Sigmoid colon (tissue), 3 donors: ENCODE measurements around the gene TP53I11.
A peak's percentile ranks its signal among the peaks of the same experiment; 100 is the strongest.

ENCODE experiments used
- CTCF ChIP-seq, 4 experiments: fragments of 450-650 bp in 3 of 4; fragments of 200-600 bp in 1 of 4; IDR thresholded peaks; one replicate each; pipeline ENCODE4 v1.5.1; 2016 to 2019; ENCODE audit warnings: antibody characterized with exemption in 4 of 4, mild to moderate bottlenecking in 3 of 4, moderate library complexity in 2 of 4
- POLR2A ChIP-seq, 2 donors: fragments of 450-650 bp; IDR thresholded peaks; one replicate each; pipeline ENCODE4 v1.6.1; 2016; ENCODE audit warnings: antibody characterized with exemption in 2 of 2, mild to moderate bottlenecking in 2 of 2, moderate library complexity in 2 of 2

DNA sequence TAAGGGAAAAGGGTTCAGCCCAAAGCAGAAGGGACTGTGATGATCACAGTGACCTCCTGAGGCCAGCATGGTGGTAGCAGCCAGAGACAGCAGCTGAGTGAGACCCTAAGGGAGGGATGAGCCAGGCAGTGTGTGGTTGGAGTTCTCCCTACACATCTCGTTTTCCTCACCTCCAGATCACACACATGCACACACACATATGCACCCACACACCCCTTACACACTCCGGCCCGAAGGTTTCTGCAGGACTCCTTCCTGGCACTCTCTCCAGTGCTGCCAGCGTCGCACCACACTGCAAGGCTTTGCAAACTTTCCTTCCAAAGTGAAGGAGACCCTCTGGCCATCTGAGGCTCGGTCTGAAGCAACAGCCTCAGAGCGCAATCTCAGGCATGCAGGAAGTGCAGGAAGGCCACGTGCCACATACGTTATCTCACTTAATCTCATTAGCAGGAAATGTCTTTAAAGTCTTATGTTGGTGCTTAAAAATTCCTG, 26.9 kb upstream of the TP53I11 start:
- TF ChIP-seq CTCF (IDR thresholded peaks at IDR 0.05) (peak in 1 of 4 experiments; percentile 8), POLR2A (IDR thresholded peaks at IDR 0.05) (no peak)
